HG03342 (cell line): ENCODE results near the gene JAG1.
"Not testable (repeated sequence)": the region's sequence is repeated elsewhere in the genome, so short reads cannot be mapped to it uniquely, and the experiment has no call there.

Experiments
- ATAC-seq: cut with Tn5 transposase; IDR thresholded peaks from one replicate; pipeline ENCODE4 v1.9.1; 2021; ENCODE audit warnings: mild to moderate bottlenecking, moderate library complexity; ENCODE audit not compliant: unreplicated experiment

JAG1 gene

GRCh38 chr20:10617549-10618133, 56.2 kb downstream of the JAG1 start:
- ATAC-seq, result not testable (repeated sequence)

- no peak for ATAC-seq
Observed at GRCh38 chr20:10616212-10616611, 57.6 kb downstream of the JAG1 start.

- no peak for ATAC-seq
Observed at GRCh38 chr20:10613911-10614310, 59.9 kb downstream of the JAG1 start.

GRCh38 chr20:10613426-10613825, 60.4 kb downstream of the JAG1 start:
- not testable (repeated sequence) for ATAC-seq

- peak; percentile 83 for ATAC-seq
Observed at GRCh38 chr20:10611357-10611756, 62.4 kb downstream of the JAG1 start.

GRCh38 chr20:10610251-10610650, 63.5 kb downstream of the JAG1 start:
- ATAC-seq, result no peak

GRCh38 chr20:10609770-10610169, 64.0 kb downstream of the JAG1 start:
- no peak for ATAC-seq

GRCh38 chr20:10609276-10609675, 64.5 kb downstream of the JAG1 start:
- ATAC-seq, result no peak

GRCh38 chr20:10605547-10606195, 68.1 kb downstream of the JAG1 start:
- ATAC-seq, result no peak

GRCh38 chr20:10604865-10605440, 68.8 kb downstream of the JAG1 start:
- ATAC-seq, result no peak

- no peak for ATAC-seq
Observed at GRCh38 chr20:10603971-10604864, 69.6 kb downstream of the JAG1 start.

GRCh38 chr20:10603378-10603777, 70.4 kb downstream of the JAG1 start:
- ATAC-seq, result no peak

- no peak for ATAC-seq
Observed at GRCh38 chr20:10602221-10602871, 71.5 kb downstream of the JAG1 start.

GRCh38 chr20:10597637-10598036, 76.2 kb downstream of the JAG1 start:
- ATAC-seq, result no peak

GRCh38 chr20:10596710-10597121, 77.1 kb downstream of the JAG1 start:
- no peak for ATAC-seq

- ATAC-seq, result no peak
Observed at GRCh38 chr20:10595985-10596384, 77.8 kb downstream of the JAG1 start.

- ATAC-seq, result no peak
Observed at GRCh38 chr20:10595266-10595665, 78.5 kb downstream of the JAG1 start.

GRCh38 chr20:10594296-10594868, 79.4 kb downstream of the JAG1 start:
- no peak for ATAC-seq

- no peak for ATAC-seq
Observed at GRCh38 chr20:10591946-10592521, 81.8 kb downstream of the JAG1 start.

- ATAC-seq, result no peak
Observed at GRCh38 chr20:10590950-10591671, 82.7 kb downstream of the JAG1 start.
